HEK293 (cell line): ENCODE measurements around the gene SCG3.

Source experiments
- CTCF ChIA-PET: fragments of 350-600 bp; formaldehyde crosslinking; extraction: SDS; loops from one replicate; lab custom pipeline; 2021; ENCODE audit warnings: antibody characterized with exemption; lab: Yijun Ruan, JAX
- POLR2A ChIA-PET: fragments of 300-600 bp; formaldehyde crosslinking; extraction: SDS; loops from one replicate; lab custom pipeline; 2020; ENCODE audit warnings: antibody characterized with exemption, inconsistent platforms; lab: Yijun Ruan, JAX
- H3K27ac ChIP-seq: fragments of 200-500 bp; sonication (Bioruptor generic); 2 replicates; pipeline ENCODE4 v1.5.1; 2014; ENCODE audit warnings: low read depth, low read length, control low read depth, inconsistent platforms; ENCODE audit errors: extremely low read depth
- H3K36me3 ChIP-seq, 2 experiments: fragments of 200-500 bp in 1 of 2; sonication (Bioruptor generic) in 1 of 2; 1 replicate in 1 of 2; 2 replicates in 1 of 2; pipeline ENCODE4 v1.5.1; 2014 to 2017; ENCODE audit warnings: inconsistent platforms in 2 of 2, low read length in 2 of 2; ENCODE audit not compliant: control insufficient read depth in 2 of 2, insufficient read depth in 1 of 2
- H3K4me1 ChIP-seq: fragments of 200-500 bp; sonication (Bioruptor generic); 2 replicates; pipeline ENCODE4 v1.5.1; 2014; ENCODE audit warnings: mild to moderate bottlenecking, low read length, inconsistent platforms; ENCODE audit not compliant: control insufficient read depth, insufficient read depth
- H3K4me3 ChIP-seq: 2 replicates; pipeline ENCODE4 v1.5.1; 2011; ENCODE audit warnings: low read depth, mild to moderate bottlenecking, control low read depth, low read length, moderate library complexity
- H3K9me3 ChIP-seq: fragments of 200-500 bp; sonication (Bioruptor generic); 2 replicates; pipeline ENCODE4 v1.5.1; 2014; ENCODE audit warnings: low read depth, low read length, inconsistent platforms; ENCODE audit not compliant: control insufficient read depth, insufficient read depth
- HIC1 ChIP-seq: fragments of 450-650 bp; formaldehyde crosslinking; IDR thresholded peaks from 2 replicates; pipeline ENCODE4 v1.5.1; 2016; ENCODE audit warnings: missing biosample characterization, missing genetic modification characterization
- PRDM1 ChIP-seq: fragments of 450-650 bp; formaldehyde crosslinking; IDR thresholded peaks from 2 replicates; pipeline ENCODE4; 2016; ENCODE audit warnings: missing biosample characterization, missing genetic modification characterization
- ZNF112 ChIP-seq: fragments of 450-650 bp; formaldehyde crosslinking; IDR thresholded peaks from 2 replicates; pipeline ENCODE4 v1.5.0; 2017; ENCODE audit warnings: missing biosample characterization, missing genetic modification characterization
- ZNF350 ChIP-seq: fragments of 450-650 bp; formaldehyde crosslinking; IDR thresholded peaks from 2 replicates; pipeline ENCODE4 v1.5.0; 2017; ENCODE audit warnings: missing biosample characterization, mild to moderate bottlenecking, missing genetic modification characterization
- ZNF433 ChIP-seq: fragments of 450-650 bp; formaldehyde crosslinking; IDR thresholded peaks from 2 replicates; pipeline ENCODE4 v1.5.1; 2016; ENCODE audit warnings: missing biosample characterization, missing genetic modification characterization, low read depth
- ZNF664 ChIP-seq: fragments of 450-650 bp; formaldehyde crosslinking; IDR thresholded peaks from 2 replicates; pipeline ENCODE4 v1.5.1; 2016; ENCODE audit warnings: missing biosample characterization, missing genetic modification characterization
- ZNF707 ChIP-seq: fragments of 450-650 bp; formaldehyde crosslinking; IDR thresholded peaks from 2 replicates; pipeline ENCODE4 v1.5.1; 2016; ENCODE audit warnings: missing biosample characterization, missing genetic modification characterization
- TF ChIP-seq, protein P1 (sequence below): sonication (generic); formaldehyde crosslinking; IDR thresholded peaks from 2 replicates; pipeline ENCODE4 v1.8.1; 2022; ENCODE audit warnings: mild to moderate bottlenecking, moderate library complexity, missing genetic modification reagents
- TF ChIP-seq, protein P2 (sequence below): fragments of 450-650 bp; formaldehyde crosslinking; IDR thresholded peaks from 2 replicates; pipeline ENCODE4 v1.5.1; 2016; ENCODE audit warnings: missing biosample characterization, missing genetic modification characterization

Gene SCG3

GRCh38 chr15:51766341-51766740, 85.0 kb downstream of the SCG3 start:
- no peak overlapping the region for H3K27ac ChIP-seq
- H3K36me3 ChIP-seq = peaks cover 0 to 10% of the 10 kb centered on the region in 2 experiments; a peak in 2 of 3 replicates
- CTCF ChIA-PET = interaction anchor here (1.0 to 2.4 kb wide), 2 partner anchors 10 to 116 kb away, joined by 4 to 10 read pairs; no protein-coding TSS in a partner anchor
- H3K9me3 ChIP-seq = no peaks in the 10 kb centered on the region
- H3K4me3 ChIP-seq = no peak overlapping the region
- no peak for TF ChIP-seq ZNF664 (tag by site-specific recombination)
- TF ChIP-seq, protein P1, sequence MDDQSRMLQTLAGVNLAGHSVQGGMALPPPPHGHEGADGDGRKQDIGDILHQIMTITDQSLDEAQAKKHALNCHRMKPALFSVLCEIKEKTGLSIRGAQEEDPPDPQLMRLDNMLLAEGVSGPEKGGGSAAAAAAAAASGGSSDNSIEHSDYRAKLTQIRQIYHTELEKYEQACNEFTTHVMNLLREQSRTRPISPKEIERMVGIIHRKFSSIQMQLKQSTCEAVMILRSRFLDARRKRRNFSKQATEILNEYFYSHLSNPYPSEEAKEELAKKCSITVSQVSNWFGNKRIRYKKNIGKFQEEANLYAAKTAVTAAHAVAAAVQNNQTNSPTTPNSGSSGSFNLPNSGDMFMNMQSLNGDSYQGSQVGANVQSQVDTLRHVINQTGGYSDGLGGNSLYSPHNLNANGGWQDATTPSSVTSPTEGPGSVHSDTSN = no peak
- no peak for TF ChIP-seq HIC1
- TF ChIP-seq, protein P2, sequence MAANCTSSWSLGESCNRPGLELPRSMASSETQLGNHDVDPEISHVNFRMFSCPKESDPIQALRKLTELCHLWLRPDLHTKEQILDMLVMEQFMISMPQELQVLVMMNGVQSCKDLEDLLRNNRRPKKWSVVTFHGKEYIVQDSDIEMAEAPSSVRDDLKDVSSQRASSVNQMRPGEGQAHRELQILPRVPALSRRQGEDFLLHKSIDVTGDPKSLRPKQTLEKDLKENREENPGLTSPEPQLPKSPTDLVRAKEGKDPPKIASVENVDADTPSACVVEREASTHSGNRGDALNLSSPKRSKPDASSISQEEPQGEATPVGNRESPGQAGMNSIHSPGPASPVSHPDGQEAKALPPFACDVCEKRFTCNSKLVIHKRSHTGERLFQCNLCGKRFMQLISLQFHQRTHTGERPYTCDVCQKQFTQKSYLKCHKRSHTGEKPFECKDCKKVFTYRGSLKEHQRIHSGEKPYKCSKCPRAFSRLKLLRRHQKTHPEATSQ (tag by site-specific recombination) = no peak
- TF ChIP-seq PRDM1 = no peak
- TF ChIP-seq ZNF707 (tag by site-specific recombination) = no peak
- TF ChIP-seq ZNF433 (tag by site-specific recombination) = no peak
- no peak for TF ChIP-seq ZNF112 (tag by site-specific recombination)
- TF ChIP-seq, all 188 proteins: peak for 0
- POLR2A ChIA-PET = no interaction called here
- H3K4me1 ChIP-seq = no peaks in the 10 kb centered on the region

DNA sequence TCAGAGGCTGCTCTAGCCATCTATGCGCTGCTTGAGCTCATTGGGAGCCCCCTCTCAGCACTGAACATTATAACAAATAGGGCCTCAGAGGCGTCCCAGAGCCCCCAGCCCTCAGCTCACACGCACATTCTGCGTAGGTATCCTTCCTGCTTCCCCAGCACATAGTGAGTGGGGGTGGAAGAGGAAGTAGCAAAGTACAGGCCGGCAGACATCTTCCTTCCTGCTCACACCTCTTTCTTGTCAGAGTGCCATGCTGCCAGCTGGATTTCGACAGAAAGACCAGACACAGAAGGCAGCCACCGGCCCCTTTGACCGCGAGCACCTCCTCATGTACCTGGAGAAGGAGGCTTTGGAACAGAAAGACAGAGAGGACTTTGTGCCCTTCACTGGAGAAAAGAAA, 86.7 kb downstream of the SCG3 start:
- Histone ChIP-seq H3K27ac (no peak overlapping the region), H3K9me3 (no peaks in the 10 kb centered on the region), H3K4me1 (no peaks in the 10 kb centered on the region), H3K36me3 (peaks cover 0 to 10% of the 10 kb centered on the region in 2 experiments; a peak in 2 of 3 replicates), H3K4me3 (no peak overlapping the region)
- POLR2A ChIA-PET = no interaction called here
- CTCF ChIA-PET = interaction anchor here (1.7 kb wide), 1 partner anchor 9 kb away, joined by 11 read pairs; no protein-coding TSS in a partner anchor
- no peak for TF ChIP-seq ZNF433 (tag by site-specific recombination)
- TF ChIP-seq ZNF112 (tag by site-specific recombination) = no peak
- TF ChIP-seq ZNF350 (tag by site-specific recombination) = no peak
- TF ChIP-seq, all 188 proteins: peak for 0
